Activated T-cell treated with anti-CD3 and anti-CD28 coated beads for 48 hours (primary cell): Measurements from ENCODE around the gene FAM162A.
"Not testable (repeated sequence)": the region's sequence is repeated elsewhere in the genome, so short reads cannot be mapped to it uniquely, and the experiment has no call there.

Source experiments
- DNase-seq: peaks from one replicate; pipeline ENCODE4 v3.0.0-alpha.2; 2020; ENCODE audit warnings: low read depth

The FAM162A gene

GRCh38 chr3:122416966-122417365 is 33.0 kb downstream of the FAM162A start:
- DNase-seq: no peak

DNA sequence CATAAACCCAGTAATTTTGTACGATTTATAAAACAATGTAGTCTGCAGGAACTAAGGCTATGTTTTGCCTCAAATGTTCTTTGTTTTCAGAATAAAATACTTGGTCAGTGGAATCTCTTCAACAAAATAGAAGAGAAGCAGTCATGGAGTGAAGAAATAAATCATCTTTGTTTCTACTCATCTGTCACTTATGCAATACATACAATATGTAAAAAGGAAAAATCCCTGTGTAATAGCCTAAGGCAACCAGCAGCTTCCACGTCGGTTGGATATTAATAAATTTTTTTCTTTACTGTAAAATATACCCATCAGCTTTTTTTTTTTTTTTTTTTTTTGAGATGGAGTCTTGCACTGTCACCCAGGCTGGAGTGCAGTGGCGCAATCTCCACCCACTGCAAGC is 37.1 kb downstream of the FAM162A start:
- DNase-seq: no peak

DNA sequence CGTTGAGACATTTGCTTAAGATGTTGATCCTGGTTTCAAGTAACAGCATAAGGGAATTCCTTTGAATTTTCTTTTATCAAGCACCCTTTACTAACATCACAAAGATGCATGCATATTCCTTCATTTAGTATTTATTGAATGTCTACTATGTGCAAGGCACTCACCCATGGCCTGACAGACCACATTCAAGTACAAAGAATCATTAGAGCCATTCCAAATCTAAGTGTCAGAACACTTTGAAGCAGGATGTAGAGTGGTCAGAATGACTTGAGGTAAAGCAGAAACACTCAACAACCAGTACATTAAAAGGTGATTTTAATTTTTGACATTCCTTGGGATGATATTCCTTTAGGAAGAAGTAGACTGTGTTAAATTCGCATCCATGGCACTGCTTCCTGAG is 37.9 kb downstream of the FAM162A start:
- no peak for DNase-seq

- no peak for DNase-seq
These were observed 44.0 kb downstream of the FAM162A start for GRCh38 chr3:122427857-122428471.

DNA sequence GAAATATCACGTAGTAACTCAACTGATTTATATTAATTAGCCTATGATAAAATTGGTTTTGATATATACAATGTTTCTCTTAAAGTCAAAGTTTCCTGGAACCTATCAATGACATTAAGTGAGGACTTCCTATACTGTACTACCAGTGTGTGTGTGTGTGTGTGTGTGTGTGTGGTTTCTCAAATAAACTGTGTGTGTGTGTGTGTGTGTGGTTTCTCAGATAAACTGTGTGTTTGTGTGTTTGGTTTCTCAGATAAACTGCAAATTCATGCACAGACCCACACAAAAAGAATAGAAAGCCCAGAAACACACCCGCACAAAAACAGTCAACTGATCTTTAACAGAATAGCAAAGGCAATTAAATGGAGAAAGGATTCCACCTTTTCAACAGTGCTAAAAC is 46.4 kb downstream of the FAM162A start:
- DNase-seq: no peak

DNA sequence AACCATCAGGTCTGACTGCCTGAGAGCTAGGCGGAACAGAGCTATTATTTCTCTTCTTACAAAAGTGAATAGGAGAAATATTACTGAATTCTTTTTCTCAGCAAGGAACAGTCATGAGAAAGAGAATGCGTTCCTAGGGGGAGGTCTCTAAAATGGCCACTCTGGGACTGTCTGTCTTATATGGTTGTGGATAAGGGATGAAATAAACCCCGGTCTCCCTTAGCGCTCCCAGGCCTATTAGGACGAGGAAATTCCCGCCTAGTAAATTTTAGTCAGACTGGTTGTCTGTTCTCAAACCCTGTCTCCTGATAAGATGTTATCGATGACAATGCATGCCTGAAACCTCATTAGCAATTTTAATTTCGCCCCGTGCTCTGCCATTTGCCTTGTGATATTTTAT is 52.0 kb downstream of the FAM162A start:
- no peak for DNase-seq

GRCh38 chr3:122443090-122443489 is 59.1 kb downstream of the FAM162A start:
- no peak for DNase-seq

DNA sequence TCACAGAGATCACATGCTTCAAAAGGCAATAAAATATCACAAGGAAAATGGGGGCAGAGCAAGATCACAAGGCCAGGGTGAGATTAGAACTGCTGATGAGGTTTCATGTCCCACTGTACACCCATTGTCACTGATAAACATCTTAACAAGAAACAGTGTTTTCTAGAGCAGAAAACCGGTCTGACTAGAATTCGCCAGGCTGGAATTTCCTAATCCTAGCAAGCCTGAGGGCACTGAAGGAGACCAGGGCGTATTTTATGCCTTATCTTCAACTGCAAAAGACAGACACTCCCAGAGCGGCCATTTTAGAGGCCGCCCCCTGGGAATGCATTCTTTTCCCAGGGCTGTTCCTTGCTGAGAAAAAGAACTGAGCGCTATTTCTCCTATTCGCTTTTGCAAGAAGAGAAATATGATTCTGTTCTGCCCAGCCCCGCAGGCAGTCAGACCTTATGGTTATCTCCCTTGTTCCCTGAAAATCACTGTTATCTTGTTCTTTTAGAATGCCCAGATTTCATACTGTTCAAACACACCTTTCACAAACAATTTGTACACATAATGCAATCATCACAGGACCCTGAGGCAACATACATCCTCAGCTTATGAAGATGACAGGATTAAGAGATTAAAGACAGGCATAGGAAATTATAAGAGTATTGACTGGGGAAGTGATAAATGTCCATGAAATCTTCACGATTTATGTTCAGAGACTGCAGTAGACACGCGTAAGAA is 59.9 kb downstream of the FAM162A start:
- DNase-seq: not testable (repeated sequence)

DNA sequence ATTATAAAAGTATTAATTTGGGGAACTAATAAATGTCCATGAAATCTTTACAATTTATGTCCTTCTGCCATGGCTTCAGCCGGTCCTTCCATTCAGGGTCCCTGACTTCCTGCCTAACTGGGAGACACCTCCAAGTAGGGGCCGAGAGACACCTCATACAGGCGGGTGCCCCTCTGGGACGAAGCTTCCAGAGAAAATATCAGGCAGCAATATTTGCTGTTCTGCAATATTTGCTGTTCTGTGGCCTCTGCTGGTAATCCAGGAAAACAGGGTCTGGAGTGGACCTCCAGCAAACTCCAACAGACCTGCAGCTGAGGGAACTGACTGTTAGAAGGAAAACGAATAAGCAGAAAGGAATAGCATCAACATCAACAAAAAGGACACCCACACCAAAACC is 60.5 kb downstream of the FAM162A start:
- DNase-seq: not testable (repeated sequence)

DNA sequence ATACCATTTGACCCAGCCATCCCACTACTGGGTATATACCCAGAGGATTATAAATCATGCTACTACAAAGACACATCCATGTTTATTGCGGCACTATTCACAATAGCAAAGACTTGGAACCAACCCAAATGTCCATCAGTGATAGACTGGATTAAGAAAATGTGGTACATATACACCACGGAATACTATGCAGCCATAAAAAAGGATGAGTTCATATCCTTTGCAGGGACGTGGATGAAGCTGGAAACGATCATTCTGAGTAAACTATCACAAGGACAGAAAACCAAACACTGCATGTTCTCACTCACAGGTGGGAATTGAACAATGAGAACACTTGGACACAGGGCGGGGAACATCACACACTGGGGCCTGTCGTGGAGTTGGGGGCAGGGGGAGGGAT is 64.2 kb downstream of the FAM162A start:
- not testable (repeated sequence) for DNase-seq

GRCh38 chr3:122451371-122451770 is 67.4 kb downstream of the FAM162A start:
- DNase-seq: no peak

DNA sequence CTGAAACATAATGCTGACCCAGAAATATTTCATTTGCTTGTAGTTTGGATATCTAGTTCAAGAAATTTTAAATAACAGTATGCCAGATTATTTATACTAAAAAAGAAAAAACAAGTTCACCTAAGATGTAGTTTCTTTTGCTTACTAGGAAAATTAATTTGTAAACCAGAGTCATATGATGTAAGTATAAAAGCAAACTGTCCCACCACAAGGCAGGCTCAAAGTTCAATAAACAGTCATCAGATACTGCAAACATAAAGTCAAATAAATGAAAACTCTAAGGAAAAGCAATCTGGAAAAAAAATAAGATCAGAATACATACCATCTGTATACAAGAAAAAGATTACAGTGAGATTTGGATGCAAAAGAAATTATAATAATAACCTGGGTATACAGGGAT is 72.1 kb downstream of the FAM162A start:
- DNase-seq: no peak

- no peak for DNase-seq
These were observed 73.7 kb downstream of the FAM162A start for GRCh38 chr3:122457706-122458105.

DNA sequence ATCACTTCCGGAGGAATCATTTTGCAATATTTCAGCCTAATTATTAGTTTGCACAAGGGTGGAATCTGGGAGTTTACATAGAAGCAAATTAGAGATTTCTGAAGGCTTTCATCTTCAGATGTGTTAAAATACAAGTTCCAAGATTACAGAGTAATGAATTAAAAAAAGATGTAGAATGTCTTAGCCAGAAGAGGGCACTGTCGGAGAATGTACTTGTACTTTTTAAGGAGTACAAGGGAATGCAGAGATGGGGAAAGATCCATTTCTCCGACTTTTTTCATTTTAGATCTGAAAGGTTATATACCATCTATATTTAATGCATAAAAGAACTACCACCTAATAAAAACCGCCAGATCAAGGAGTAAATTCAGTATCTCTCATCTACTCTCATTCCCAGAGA is 75.0 kb downstream of the FAM162A start:
- no peak for DNase-seq

GRCh38 chr3:122461806-122462205 is 77.8 kb downstream of the FAM162A start:
- no peak for DNase-seq
